Measurements from ENCODE around the gene NDRG2.

NDRG2 gene

GRCh38 chr14:21024585-21025370 lies at the start of gene NDRG2:
Gene NDRG2, minus strand, starts transcription at chr14:21025061. Its CDS starts 1,746 bp downstream, at chr14:21023315.
- DNase-seq = peak; percentile 80

GRCh38 chr14:21073921-21074320 lies 49.1 kb upstream of the NDRG2 start:
- DNase-seq = peak; percentile 30

- DNase-seq = no peak
Measured at GRCh38 chr14:21072781-21073339, 48.0 kb upstream of the NDRG2 start.

- DNase-seq = peak; percentile 25
Measured at GRCh38 chr14:21072031-21072473, 47.2 kb upstream of the NDRG2 start.

GRCh38 chr14:21071225-21072030 lies 46.6 kb upstream of the NDRG2 start:
- DNase-seq = peak; percentile 82

GRCh38 chr14:21070610-21071224 lies 45.9 kb upstream of the NDRG2 start:
- DNase-seq = peak; percentile 48

GRCh38 chr14:21070083-21070609 lies 45.3 kb upstream of the NDRG2 start, which contains the start of gene ARHGEF40:
Gene ARHGEF40, plus strand, starts transcription at chr14:21070304. Its CDS starts 93 bp downstream, at chr14:21070397.
- no peak for DNase-seq

GRCh38 chr14:21069388-21070082 lies 44.7 kb upstream of the NDRG2 start:
- DNase-seq = peak; percentile 66

- DNase-seq = peak; percentile 91
Measured at GRCh38 chr14:21068521-21069387, 43.9 kb upstream of the NDRG2 start.

GRCh38 chr14:21066882-21067502 lies 42.1 kb upstream of the NDRG2 start:
- peak; percentile 81 for DNase-seq

- DNase-seq = no peak
Measured at GRCh38 chr14:21063479-21063878, 38.6 kb upstream of the NDRG2 start.

- no peak for DNase-seq
Measured at GRCh38 chr14:21061347-21061668, 36.4 kb upstream of the NDRG2 start.

- no peak for DNase-seq
Measured at GRCh38 chr14:21060614-21061346, 35.9 kb upstream of the NDRG2 start.

GRCh38 chr14:21059842-21060613 lies 35.2 kb upstream of the NDRG2 start:
- DNase-seq = no peak

- no peak for DNase-seq
Measured at GRCh38 chr14:21058903-21059302, 34.0 kb upstream of the NDRG2 start.

- DNase-seq = no peak
Measured at GRCh38 chr14:21057803-21058675, 33.2 kb upstream of the NDRG2 start, which contains the start of gene RNASE8. Gene RNASE8, plus strand, starts transcription at chr14:21057822. Its CDS starts 71 bp downstream, at chr14:21057893.

- DNase-seq = no peak
Measured at GRCh38 chr14:21056520-21057163, 31.8 kb upstream of the NDRG2 start.

All from NCI-H2171 treated with DMSO at 0.1 percent for 48 hours (cell line).